Mucosa of descending colon (tissue), 3 donors: Measurements from ENCODE around the gene MT1B. TPM values are rescaled to one million over a fixed set of nuclear protein-coding genes. Genes with fewer than 3 reads are reported as not detected.
A peak's percentile ranks its signal among the peaks of the same experiment; 100 is the strongest.
"Not testable (repeated sequence)": the region's sequence is repeated elsewhere in the genome, so short reads cannot be mapped to it uniquely, and the experiment has no call there.

Source experiments
- ATAC-seq: fragments of 200-7000 bp; cut with Tn5 transposase; one replicate; pipeline ENCODE4 v1.9.1; 2020; ENCODE audit warnings: mild to moderate bottlenecking, moderate library complexity
- DNase-seq, 3 donors: peaks; one replicate each; pipeline ENCODE4 v3.0.0-alpha.2; 2020
- H3K36me3 ChIP-seq: fragments of 200-600 bp; one replicate; pipeline ENCODE4 v1.8.0; 2021; ENCODE audit warnings: low read depth, mild to moderate bottlenecking
- H3K4me1 ChIP-seq: fragments of 200-600 bp; one replicate; pipeline ENCODE4 v1.8.0; 2021; ENCODE audit warnings: low read depth, mild to moderate bottlenecking
- H3K4me3 ChIP-seq: fragments of 200-600 bp; one replicate; pipeline ENCODE4 v1.8.0; 2021; ENCODE audit warnings: mild to moderate bottlenecking
- H3K9me3 ChIP-seq: fragments of 200-600 bp; one replicate; pipeline ENCODE4 v1.8.0; 2021; ENCODE audit warnings: mild to moderate bottlenecking
- CTCF ChIP-seq: fragments of 200-600 bp; IDR thresholded peaks from one replicate; pipeline ENCODE4 v1.8.0; 2022; ENCODE audit warnings: antibody characterized with exemption, mild to moderate bottlenecking
- intact Hi-C, 2 donors: fragments of 100-400 bp; cut with DNase I in 1 of 2; cut with micrococcal nuclease in 1 of 2; formaldehyde crosslinking; loops; one replicate each; pipeline versions ENCODE4 v1.11.0 to v1.11.1; 2022; cut with DNase I, micrococcal nuclease
- total RNA-seq, 3 donors: library from RNA; stranded (reverse); fragmentation: NEBNext Ultra II Directional in 2 of 3; extraction: Animal tissue kit (Norgen Biotek cat#: 25700) in 2 of 3; gene quantifications; one replicate each; pipeline versions ENCODE4 v1.2.1 to v1.2.4, GENCODE V29; 2021 to 2023
- donor health status: DM: no; HTN: no; CAD: no; lungs with moderate emphysema.
- donor health status: DM: no; HTN: no; CAD: no.
- donor health status: DM: no; HTN: yes; CAD: no.

MT1B gene
- total RNA-seq, 3 donors from 2014 or later: not detected

GRCh38 chr16:56620339-56620897, 31.3 kb upstream of the MT1B start:
- DNase-seq: no peak
- Histone ChIP-seq H3K36me3 (no peaks in the 10 kb centered on the region), H3K4me1 (peaks cover 12% of the 10 kb centered on the region), H3K4me3 (no peak overlapping the region), H3K9me3 (no peaks in the 10 kb centered on the region)
- intact Hi-C loops: no loop called here
- no peak for TF ChIP-seq CTCF
- ATAC-seq: no peak

- DNase-seq, ATAC-seq, intact Hi-C loops, H3K36me3 ChIP-seq, H3K9me3 ChIP-seq, H3K4me3 ChIP-seq: not testable (repeated sequence)
- peaks cover 12% of the 10 kb centered on the region for H3K4me1 ChIP-seq
These were observed 29.8 kb upstream of the MT1B start for GRCh38 chr16:56621665-56622445.

GRCh38 chr16:56623184-56623583, 28.5 kb upstream of the MT1B start:
- DNase-seq, H3K9me3 ChIP-seq, intact Hi-C loops: not testable (repeated sequence)

GRCh38 chr16:56623637-56624036, 28.0 kb upstream of the MT1B start:
- intact Hi-C loops: no loop called here
- ATAC-seq (no peak), DNase-seq (no peak)
- TF ChIP-seq CTCF: no peak
- Histone ChIP-seq H3K9me3 (no peaks in the 10 kb centered on the region), H3K4me1 (peaks cover 5% of the 10 kb centered on the region), H3K36me3 (no peaks in the 10 kb centered on the region), H3K4me3 (no peak overlapping the region)

More at GRCh38 chr16:56623184-56623583, 28.5 kb upstream of the MT1B start:
- H3K4me1 ChIP-seq, H3K36me3 ChIP-seq, ATAC-seq, H3K4me3 ChIP-seq: not testable (repeated sequence)

- intact Hi-C loops: no loop called here
These were observed 26.3 kb upstream of the MT1B start, which contains the start of gene MT1E for GRCh38 chr16:56625140-56625942. TSS of gene MT1E (plus strand) at chr16:56625781. CDS start at chr16:56625852, 71 bp downstream.

More at GRCh38 chr16:56625140-56625942, 26.3 kb upstream of the MT1B start, which contains the start of gene MT1E:
- no peak for TF ChIP-seq CTCF
- Histone ChIP-seq H3K4me3 (peak within 1 kb of the TSS; percentile 19), H3K36me3 (no peaks in the 10 kb centered on the region), H3K9me3 (no peaks in the 10 kb centered on the region), H3K4me1 (peaks cover 5% of the 10 kb centered on the region)
- DNase-seq (peak; percentile 84 to 90 (median 90)), ATAC-seq (peak; percentile 96)
